ENCODE measurements around the gene PAX7. TPM values are rescaled to one million over a fixed set of nuclear protein-coding genes. Genes with fewer than 3 reads are reported as not detected.

The PAX7 gene
- total RNA-seq, 2 experiments from 2014 or later = not detected

DNA sequence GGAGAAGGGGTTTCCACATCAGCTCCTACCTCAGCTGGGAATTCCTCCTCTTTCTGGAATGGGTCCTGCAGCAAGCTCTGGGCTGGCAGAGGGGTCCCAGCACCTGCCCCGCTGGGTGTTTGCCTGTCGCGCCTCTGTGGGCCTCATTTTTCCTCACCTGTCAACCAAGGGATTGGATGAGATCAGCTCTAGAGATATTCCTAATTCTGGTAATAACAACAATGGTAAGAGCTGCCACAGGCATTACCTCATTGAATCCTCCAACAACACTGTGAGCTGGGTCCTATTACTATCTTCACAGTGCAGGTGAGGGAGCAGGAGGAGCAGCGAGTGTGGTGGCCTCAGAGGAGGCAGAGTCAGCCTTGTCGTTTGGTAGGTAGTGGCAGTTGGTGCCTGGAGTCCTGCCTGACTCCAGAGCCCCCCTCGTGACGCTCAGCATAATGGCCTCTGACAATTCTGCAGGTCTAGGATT, 23.3 kb upstream of the PAX7 start:
- Mint-ChIP-seq H3K36me3 (ENCODE audit: low read depth) (no peaks in the 10 kb centered on the region), H3K9me3 (no peaks in the 10 kb centered on the region), H3K27ac (no peak overlapping the region), H3K4me1 (ENCODE audit: low read depth) (no peaks in the 10 kb centered on the region), H3K27me3 (peaks cover 35% of the 10 kb centered on the region), H3K4me3 (no peak overlapping the region)
- H3K27ac ChIP-seq (ENCODE audit: low read depth in 1 of 2, low read length in 2 of 2) = no peak overlapping the region
- no peak for ATAC-seq (ENCODE audit: poor library complexity)
- no peak overlapping the region for H3K4me3 ChIP-seq (ENCODE audit: low read length)
- TF ChIP-seq, protein P1, sequence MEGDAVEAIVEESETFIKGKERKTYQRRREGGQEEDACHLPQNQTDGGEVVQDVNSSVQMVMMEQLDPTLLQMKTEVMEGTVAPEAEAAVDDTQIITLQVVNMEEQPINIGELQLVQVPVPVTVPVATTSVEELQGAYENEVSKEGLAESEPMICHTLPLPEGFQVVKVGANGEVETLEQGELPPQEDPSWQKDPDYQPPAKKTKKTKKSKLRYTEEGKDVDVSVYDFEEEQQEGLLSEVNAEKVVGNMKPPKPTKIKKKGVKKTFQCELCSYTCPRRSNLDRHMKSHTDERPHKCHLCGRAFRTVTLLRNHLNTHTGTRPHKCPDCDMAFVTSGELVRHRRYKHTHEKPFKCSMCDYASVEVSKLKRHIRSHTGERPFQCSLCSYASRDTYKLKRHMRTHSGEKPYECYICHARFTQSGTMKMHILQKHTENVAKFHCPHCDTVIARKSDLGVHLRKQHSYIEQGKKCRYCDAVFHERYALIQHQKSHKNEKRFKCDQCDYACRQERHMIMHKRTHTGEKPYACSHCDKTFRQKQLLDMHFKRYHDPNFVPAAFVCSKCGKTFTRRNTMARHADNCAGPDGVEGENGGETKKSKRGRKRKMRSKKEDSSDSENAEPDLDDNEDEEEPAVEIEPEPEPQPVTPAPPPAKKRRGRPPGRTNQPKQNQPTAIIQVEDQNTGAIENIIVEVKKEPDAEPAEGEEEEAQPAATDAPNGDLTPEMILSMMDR (IDR thresholded peaks at IDR 0.05) = no peak
- H3K4me1 ChIP-seq (ENCODE audit: insufficient read depth, low read length) = no peaks in the 10 kb centered on the region
- no peak for DNase-seq
- POLR2A ChIA-PET = no interaction called here
- H3K36me3 ChIP-seq (ENCODE audit: insufficient read depth, low read length) = no peaks in the 10 kb centered on the region
- intact Hi-C loops (cut with DNase I, micrococcal nuclease) = no loop called here
- H3K27me3 ChIP-seq (ENCODE audit: control insufficient read depth in 1 of 2, insufficient read depth in 2 of 2, low read length in 2 of 2) = peaks cover 0 to 5% of the 10 kb centered on the region in 2 experiments
- H3K9me3 ChIP-seq (ENCODE audit: control insufficient read depth in 1 of 2, insufficient read depth in 1 of 2, low read length in 2 of 2) = no peaks in the 10 kb centered on the region
- CTCF ChIA-PET = no interaction called here

DNA sequence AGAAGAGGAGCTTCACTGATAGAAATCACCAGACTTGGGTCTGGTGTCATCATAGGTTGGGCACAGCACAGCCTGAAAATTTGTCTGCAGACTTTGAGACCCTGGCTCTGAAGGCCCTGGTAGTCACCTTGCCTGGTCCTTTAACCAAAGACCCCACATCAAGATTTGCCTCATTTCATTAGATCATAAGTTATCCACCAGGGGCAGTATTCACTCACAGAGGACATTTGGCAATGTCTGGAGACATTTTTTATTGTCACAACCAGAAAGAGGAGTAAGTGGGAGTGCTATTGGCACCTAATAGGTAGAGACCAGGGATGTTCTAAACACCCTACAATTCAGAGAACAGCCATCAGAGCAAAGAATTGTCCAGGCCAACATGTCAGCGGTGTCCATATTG, 22.1 kb upstream of the PAX7 start:
- intact Hi-C loops (cut with DNase I, micrococcal nuclease) = no loop called here
- Mint-ChIP-seq H3K4me1 (ENCODE audit: low read depth) (no peaks in the 10 kb centered on the region), H3K27ac (no peak overlapping the region), H3K4me3 (no peak overlapping the region), H3K9me3 (no peaks in the 10 kb centered on the region), H3K27me3 (peaks cover 35% of the 10 kb centered on the region), H3K36me3 (ENCODE audit: low read depth) (no peaks in the 10 kb centered on the region)
- H3K36me3 ChIP-seq (ENCODE audit: insufficient read depth, low read length) = no peaks in the 10 kb centered on the region
- no peaks in the 10 kb centered on the region for H3K4me1 ChIP-seq (ENCODE audit: insufficient read depth, low read length)
- no peak overlapping the region for H3K27ac ChIP-seq (ENCODE audit: low read depth in 1 of 2, low read length in 2 of 2)
- no peaks in the 10 kb centered on the region for H3K9me3 ChIP-seq (ENCODE audit: control insufficient read depth in 1 of 2, insufficient read depth in 1 of 2, low read length in 2 of 2)
- H3K4me3 ChIP-seq (ENCODE audit: low read length) = no peak overlapping the region
- H3K27me3 ChIP-seq (ENCODE audit: control insufficient read depth in 1 of 2, insufficient read depth in 2 of 2, low read length in 2 of 2) = peaks cover 0 to 11% of the 10 kb centered on the region in 2 experiments
- DNase-seq (no peak), ATAC-seq (ENCODE audit: poor library complexity) (no peak)
- ChIA-PET POLR2A (no interaction called here), CTCF (no interaction called here)
- TF ChIP-seq, protein P1 (IDR thresholded peaks at IDR 0.05) = no peak

DNA sequence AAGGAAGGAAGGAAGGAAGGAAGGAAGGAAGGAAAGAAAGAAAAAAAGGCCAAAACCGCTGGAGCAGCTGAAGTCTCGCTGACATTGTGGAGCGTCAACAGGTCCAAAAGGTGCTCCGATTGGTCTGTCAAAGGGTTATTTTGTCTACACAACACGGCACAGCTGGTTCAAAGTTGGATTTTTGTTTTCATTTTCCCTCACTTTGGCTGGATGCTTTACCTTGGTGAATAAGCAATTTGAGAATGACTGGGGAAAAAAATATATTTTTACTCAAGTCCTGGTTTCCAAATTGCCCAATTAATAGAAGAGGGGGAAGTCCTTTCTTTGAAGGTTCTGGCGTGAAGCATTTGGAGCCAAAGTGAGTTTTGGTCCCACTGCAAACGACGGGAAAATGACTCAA, 19.3 kb upstream of the PAX7 start:
- Mint-ChIP-seq H3K4me3 (no peak overlapping the region), H3K36me3 (ENCODE audit: low read depth) (no peaks in the 10 kb centered on the region), H3K27ac (no peak overlapping the region), H3K9me3 (no peaks in the 10 kb centered on the region), H3K27me3 (peaks cover 49% of the 10 kb centered on the region), H3K4me1 (ENCODE audit: low read depth) (no peaks in the 10 kb centered on the region)
- Histone ChIP-seq H3K27ac (ENCODE audit: low read depth in 1 of 2, low read length in 2 of 2) (no peak overlapping the region), H3K4me3 (ENCODE audit: low read length) (no peak overlapping the region), H3K9me3 (ENCODE audit: control insufficient read depth in 1 of 2, insufficient read depth in 1 of 2, low read length in 2 of 2) (no peaks in the 10 kb centered on the region), H3K27me3 (ENCODE audit: control insufficient read depth in 1 of 2, insufficient read depth in 2 of 2, low read length in 2 of 2) (peaks cover 11 to 13% of the 10 kb centered on the region in 2 experiments), H3K36me3 (ENCODE audit: insufficient read depth, low read length) (no peaks in the 10 kb centered on the region), H3K4me1 (ENCODE audit: insufficient read depth, low read length) (no peaks in the 10 kb centered on the region)
- no peak for DNase-seq
- no peak for ATAC-seq (ENCODE audit: poor library complexity)
- ChIA-PET POLR2A (no interaction called here), CTCF (no interaction called here)
- intact Hi-C loops (cut with DNase I, micrococcal nuclease) = no loop called here
- TF ChIP-seq, protein P1 (IDR thresholded peaks at IDR 0.05) = no peak
